Heart right ventricle (tissue), 16 donors: ENCODE measurements around the gene CDH3. TPM values are rescaled to one million over a fixed set of nuclear protein-coding genes. Genes with fewer than 3 reads are reported as not detected.

Experiments used
- ATAC-seq, 8 donors: fragments of 200-7000 bp; cut with Tn5 transposase; one replicate each; pipeline ENCODE4 v1.9.1; 2020; ENCODE audit warnings: mild to moderate bottlenecking in 8 of 8, moderate library complexity in 8 of 8, moderate number of reproducible peaks in 1 of 8
- DNase-seq, 2 donors: peaks; one replicate each; pipeline ENCODE4 v3.0.0-alpha.2; 2020
- H3K27ac ChIP-seq, 10 donors: fragments of 200-600 bp; sonication (generic) in 2 of 10; one replicate each; pipeline versions ENCODE4 v1.5.0 to v1.8.0; 2020 to 2022; ENCODE audit warnings: mild to moderate bottlenecking in 3 of 10
- H3K27me3 ChIP-seq, 7 donors: fragments of 200-600 bp; one replicate each; pipeline ENCODE4 v1.8.0; 2021 to 2022; ENCODE audit warnings: mild to moderate bottlenecking in 2 of 7
- H3K36me3 ChIP-seq, 9 donors: fragments of 200-600 bp; sonication (generic) in 1 of 9; one replicate each; pipeline versions ENCODE4 v1.5.0 to v1.8.0; 2020 to 2022; ENCODE audit warnings: mild to moderate bottlenecking in 2 of 9
- H3K4me1 ChIP-seq, 9 donors: fragments of 200-600 bp; sonication (generic) in 1 of 9; one replicate each; pipeline versions ENCODE4 v1.5.0 to v1.8.0; 2020 to 2022; ENCODE audit warnings: mild to moderate bottlenecking in 4 of 9
- H3K4me3 ChIP-seq, 10 donors: fragments of 200-600 bp; sonication (generic) in 2 of 10; one replicate each; pipeline versions ENCODE4 v1.5.0 to v1.8.0; 2020 to 2022; ENCODE audit warnings: mild to moderate bottlenecking in 7 of 10, moderate library complexity in 2 of 10
- H3K9me3 ChIP-seq, 11 donors: fragments of 200-600 bp in 10 of 11; sonication (generic) in 2 of 11; one replicate each; pipeline versions ENCODE4 v1.5.0 to v1.8.0; 2013 to 2022; ENCODE audit warnings: mild to moderate bottlenecking in 2 of 11, control low read depth in 1 of 11, moderate library complexity in 1 of 11
- WGBS, 2 donors: extraction: QIAGEN DNeasy Blood & Tissue Kit; methylation state at CpG; one replicate each; pipeline ENCODE4 v1.1.7; 2013; ENCODE audit warnings: inconsistent platforms in 1 of 2; 5-methylcytosine and 5-hydroxymethylcytosine counted together
- intact Hi-C, 10 donors: fragments of 100-400 bp; cut with DNase I; formaldehyde crosslinking; loops; one replicate each; pipeline versions ENCODE4 v1.11.1 to v1.14.2; 2022
- polyA plus RNA-seq, 2 donors: library from polyadenylated mRNA; stranded (reverse); fragments of 200-250 nt; gene quantifications; one replicate each; pipeline ENCODE4 v1.2.3, GENCODE V29; 2013
- total RNA-seq, 10 donors: library from RNA; stranded (reverse); fragmentation: NEBNext Ultra II Directional in 3 of 10; extraction: Animal tissue kit (Norgen Biotek cat#: 25700) in 3 of 10; gene quantifications; one replicate each; pipeline versions ENCODE4 v1.2.1 to v1.2.4, GENCODE V29; 2021 to 2023
- TF ChIP-seq, protein P1 (sequence below), 9 donors: fragments of 200-600 bp; sonication (generic) in 2 of 9; IDR thresholded peaks; one replicate each; pipeline versions ENCODE4 v1.5.0 to v1.8.0; 2021 to 2022; ENCODE audit warnings: antibody characterized with exemption in 9 of 9, mild to moderate bottlenecking in 5 of 9, moderate library complexity in 1 of 9
- donor health status: Arrhythmogenic right ventricular cardiomyopathy.
- donor health status: ischemic (EF 13 %, LVEDD 7.1; RV severe dilation, severe dysfunction).
- donor health status: healthy with polysubstance abuse.
- donor health status: DM: no; HTN: yes; CAD: no.
- donor health status: DM: no; HTN: no; CAD: no.
- donor health status: ischemic (EF 25% LVEDD 6.9; RV normal size, moderate dysfunction).
- donor health status: ischemic (EF 25% LVEDD 5.7; RV mildly dilated, moderate dysfunction).
- donor health status: healthy.
- donor health status: DM: yes; HTN: yes; CAD: no.
- donor health status: Ischemic cardiomyopathy.
- donor health status: ischemic (EF 35%, LVEDD 5.7; RV mildly dilated, moderate dysfunction).
- donor health status: nonischemic (EF 11% LVEDD 7.7; RV severe dilation, severe dysfunction).
- donor health status: DM: yes; HTN: yes; CAD: no.
- donor health status: PGD.
- donor health status: ischemic (EF 29% LVEDD 5.4; RV normal size, mild dysfunction).
- donor health status: nonischemic (EF 23%, LVEDD 6.1; RV moderate dilation, normal function).

CDH3 gene
- total and polyA plus RNA-seq, 12 donors, result 0.06 to 0.71 (median 0.29) TPM; not detected in 9

DNA sequence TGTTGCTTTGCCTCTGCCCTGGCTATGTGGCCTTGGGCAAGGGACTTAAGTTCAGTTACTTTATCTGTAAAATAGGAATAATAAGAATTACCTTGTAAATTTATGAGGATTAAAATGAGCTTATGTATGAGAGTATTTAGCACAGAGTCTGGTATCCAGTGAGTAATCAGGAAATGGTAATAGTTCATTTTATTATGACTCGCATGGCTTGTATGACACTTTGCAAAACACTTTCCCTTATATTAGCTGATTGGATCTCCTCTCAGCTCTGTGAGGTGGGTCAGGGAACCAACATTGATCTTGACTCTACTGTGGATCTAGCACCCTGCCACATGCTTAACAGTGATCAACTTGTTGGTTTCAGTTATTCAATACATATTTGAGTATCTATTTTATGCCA is 8.3 kb upstream of the CDH3 start:
- DNase-seq (no peak), ATAC-seq (no peak)
- Histone ChIP-seq H3K4me3 (no peak overlapping the region), H3K27ac (no peak overlapping the region), H3K4me1 (no peaks in the 10 kb centered on the region), H3K36me3 (no peaks in the 10 kb centered on the region), H3K9me3 (no peaks in the 10 kb centered on the region), H3K27me3 (peaks cover 0 to 13% (median 5%) of the 10 kb centered on the region in 7 donors)
- 59 to 68% methylated on average over 1 of the region's 1 CpG for WGBS, 2 donors
- TF ChIP-seq, protein P1, sequence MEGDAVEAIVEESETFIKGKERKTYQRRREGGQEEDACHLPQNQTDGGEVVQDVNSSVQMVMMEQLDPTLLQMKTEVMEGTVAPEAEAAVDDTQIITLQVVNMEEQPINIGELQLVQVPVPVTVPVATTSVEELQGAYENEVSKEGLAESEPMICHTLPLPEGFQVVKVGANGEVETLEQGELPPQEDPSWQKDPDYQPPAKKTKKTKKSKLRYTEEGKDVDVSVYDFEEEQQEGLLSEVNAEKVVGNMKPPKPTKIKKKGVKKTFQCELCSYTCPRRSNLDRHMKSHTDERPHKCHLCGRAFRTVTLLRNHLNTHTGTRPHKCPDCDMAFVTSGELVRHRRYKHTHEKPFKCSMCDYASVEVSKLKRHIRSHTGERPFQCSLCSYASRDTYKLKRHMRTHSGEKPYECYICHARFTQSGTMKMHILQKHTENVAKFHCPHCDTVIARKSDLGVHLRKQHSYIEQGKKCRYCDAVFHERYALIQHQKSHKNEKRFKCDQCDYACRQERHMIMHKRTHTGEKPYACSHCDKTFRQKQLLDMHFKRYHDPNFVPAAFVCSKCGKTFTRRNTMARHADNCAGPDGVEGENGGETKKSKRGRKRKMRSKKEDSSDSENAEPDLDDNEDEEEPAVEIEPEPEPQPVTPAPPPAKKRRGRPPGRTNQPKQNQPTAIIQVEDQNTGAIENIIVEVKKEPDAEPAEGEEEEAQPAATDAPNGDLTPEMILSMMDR (IDR thresholded peaks at IDR 0.05), result no peak
- intact Hi-C loops, result no loop called here

DNA sequence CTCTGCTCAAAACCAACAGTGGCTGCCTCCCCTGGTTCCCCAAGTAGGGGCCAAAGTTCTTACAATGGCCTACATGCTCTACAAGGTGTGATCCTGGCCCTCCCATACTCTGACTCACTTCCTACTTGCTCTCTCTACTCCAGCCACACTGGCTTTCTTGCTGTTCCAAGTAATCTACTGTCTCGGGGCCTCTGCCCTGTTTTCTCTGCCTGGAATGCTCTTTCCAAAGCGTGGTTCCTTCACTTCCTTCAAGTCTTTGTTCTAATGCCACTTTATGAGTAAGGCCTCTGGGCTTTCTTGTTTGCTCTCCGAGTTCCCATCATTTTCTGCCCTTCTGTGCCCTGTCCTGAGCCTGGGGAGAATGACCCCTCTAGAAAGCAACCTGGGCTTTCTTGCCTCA is 4.1 kb upstream of the CDH3 start:
- WGBS, 2 donors, result 62 to 75% methylated on average over 3 of the region's 3 CpGs
- TF ChIP-seq, protein P1 (IDR thresholded peaks at IDR 0.05), result no peak
- no peak overlapping the region for H3K27ac ChIP-seq
- H3K9me3 ChIP-seq, result no peaks in the 10 kb centered on the region
- ATAC-seq (no peak), DNase-seq (no peak)
- peaks cover 9 to 50% (median 45%) of the 10 kb centered on the region in 7 donors for H3K27me3 ChIP-seq
- intact Hi-C loops, result no loop called here
- no peak overlapping the region for H3K4me3 ChIP-seq
- peaks cover 2 to 24% (median 21%) of the 10 kb centered on the region in 9 donors for H3K4me1 ChIP-seq
- no peaks in the 10 kb centered on the region for H3K36me3 ChIP-seq

DNA sequence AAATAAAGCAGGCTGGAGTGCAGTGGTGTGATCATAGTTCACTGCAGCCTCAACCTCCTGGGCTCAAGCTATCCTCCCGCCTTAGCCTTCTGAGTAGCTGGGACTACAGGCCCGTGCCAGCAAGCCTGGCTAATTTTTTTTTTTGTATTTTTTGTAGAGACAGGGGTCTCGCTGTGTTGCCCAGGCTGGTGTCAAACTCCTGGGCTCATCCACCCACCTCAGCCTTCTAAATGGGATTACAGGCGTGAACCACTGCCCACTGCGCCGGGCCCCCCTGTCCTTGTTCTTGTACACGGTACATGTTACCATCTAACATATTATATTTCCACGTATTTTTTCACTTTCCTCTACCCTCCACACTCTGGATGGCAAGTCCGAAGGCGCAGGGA is 3.1 kb upstream of the CDH3 start:
- Histone ChIP-seq H3K9me3 (no peaks in the 10 kb centered on the region), H3K4me1 (peaks cover 2 to 29% (median 23%) of the 10 kb centered on the region in 9 donors), H3K36me3 (no peaks in the 10 kb centered on the region), H3K27ac (no peak overlapping the region), H3K4me3 (peak overlapping the region in 3 of 10 donors; percentile 10 to 27 (median 22)), H3K27me3 (peaks cover 9 to 60% (median 54%) of the 10 kb centered on the region in 7 donors)
- no peak for DNase-seq
- ATAC-seq, result no peak
- intact Hi-C loops, result no loop called here
- WGBS, 2 donors, result 46 to 47% methylated on average over 10 of the region's 10 CpGs
- TF ChIP-seq, protein P1 (IDR thresholded peaks at IDR 0.05), result no peak

DNA sequence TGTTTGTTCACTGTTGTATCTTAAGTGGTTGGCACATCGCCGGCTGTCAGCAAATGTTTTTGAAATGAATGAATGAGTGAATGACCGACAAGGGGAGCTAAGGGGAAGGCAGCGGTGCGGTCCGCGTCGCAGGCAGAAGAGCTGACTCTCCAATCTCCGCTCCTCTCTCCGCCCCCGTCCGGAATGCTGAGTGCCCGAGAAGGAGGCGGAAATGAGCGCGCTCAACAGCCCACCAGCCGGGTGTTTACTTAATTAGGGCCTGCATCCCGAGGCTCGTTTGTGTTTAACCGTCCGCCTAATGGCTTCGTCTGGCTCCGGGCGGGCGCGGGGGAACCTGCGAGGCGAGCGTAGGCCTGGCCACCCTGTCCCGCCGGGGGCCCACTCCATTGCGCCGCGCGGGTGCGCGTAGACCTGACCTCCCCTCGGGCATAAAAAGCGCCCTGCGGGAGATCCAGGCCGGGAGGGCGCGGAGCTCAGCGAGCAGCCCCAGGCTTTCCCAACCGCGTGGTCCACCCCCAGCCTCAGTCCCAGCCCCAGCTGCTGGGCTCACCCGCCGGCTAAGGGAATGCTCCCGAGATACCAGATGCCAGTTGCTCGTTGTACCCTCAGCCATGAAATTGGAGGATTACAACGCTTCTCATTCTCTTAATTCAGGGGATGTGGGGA is 2.5 kb upstream of the CDH3 start:
- ATAC-seq, result no peak
- no peaks in the 10 kb centered on the region for H3K9me3 ChIP-seq
- peaks cover 9 to 66% (median 59%) of the 10 kb centered on the region in 7 donors for H3K27me3 ChIP-seq
- intact Hi-C loops, result no loop called here
- H3K27ac ChIP-seq, result no peak overlapping the region
- no peaks in the 10 kb centered on the region for H3K36me3 ChIP-seq
- TF ChIP-seq, protein P1 (IDR thresholded peaks at IDR 0.05), result no peak
- DNase-seq, result no peak
- peaks cover 2 to 29% (median 23%) of the 10 kb centered on the region in 9 donors for H3K4me1 ChIP-seq
- WGBS, 2 donors, result 3% methylated on average over 51 of the region's 51 CpGs
- H3K4me3 ChIP-seq, result peak overlapping the region in 6 of 10 donors; percentile 8 to 37 (median 24)
